HG03060 (cell line): ENCODE measurements around the gene UCP2.

Experiments
- ATAC-seq: cut with Tn5 transposase; IDR thresholded peaks from one replicate; pipeline ENCODE4 v1.9.1; 2021; ENCODE audit warnings: low read depth, moderate number of reproducible peaks; ENCODE audit not compliant: unreplicated experiment

The UCP2 gene

DNA sequence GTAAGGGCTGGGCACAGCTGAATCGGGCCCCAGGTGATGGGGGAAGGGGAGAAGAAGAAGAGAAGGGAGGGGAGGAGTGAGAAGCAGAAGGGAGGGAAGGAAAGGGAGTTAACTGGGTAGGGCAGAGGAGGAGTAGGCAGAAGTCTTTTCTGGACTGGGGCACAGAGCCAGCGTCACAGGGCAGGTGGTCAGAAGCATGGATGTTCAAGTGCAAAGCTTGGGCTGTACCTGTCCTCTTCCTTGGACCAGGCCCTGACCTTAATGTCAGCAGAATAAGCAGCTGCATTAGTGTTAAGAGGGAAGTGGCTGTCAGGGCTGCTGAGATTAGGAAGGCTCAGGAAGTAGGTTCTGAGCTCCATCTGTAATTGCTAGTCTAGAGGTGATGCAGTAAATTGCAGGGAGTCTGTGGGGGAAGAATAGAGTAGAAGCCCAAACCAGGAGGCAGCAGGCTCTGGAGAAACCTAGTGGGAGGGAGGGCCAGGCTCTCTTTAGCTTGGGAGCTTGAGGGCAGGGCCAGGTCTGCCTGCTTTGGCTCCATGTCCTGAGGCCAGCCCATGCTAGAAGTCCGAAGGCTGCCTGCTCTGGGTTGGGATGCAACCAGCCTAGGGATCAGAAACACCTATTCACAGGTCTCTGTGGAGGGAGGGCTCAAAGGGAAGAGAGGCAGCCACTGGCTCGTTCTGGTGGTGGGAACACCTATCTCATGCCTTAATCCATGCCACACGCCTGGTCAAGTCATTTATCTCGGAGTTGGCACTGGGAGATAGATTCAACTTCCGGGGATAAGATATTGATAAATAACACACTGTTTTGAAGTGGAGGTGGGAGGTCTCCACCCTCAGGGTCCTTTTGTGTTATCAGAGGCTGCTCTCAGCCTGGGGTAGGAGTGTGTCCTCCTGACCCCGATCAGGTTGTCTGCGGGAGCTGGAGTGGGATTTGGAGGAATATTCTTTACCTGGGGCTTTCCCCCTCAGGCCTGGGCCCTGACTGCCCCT is 28.0 kb upstream of the UCP2 start:
- no peak for ATAC-seq

DNA sequence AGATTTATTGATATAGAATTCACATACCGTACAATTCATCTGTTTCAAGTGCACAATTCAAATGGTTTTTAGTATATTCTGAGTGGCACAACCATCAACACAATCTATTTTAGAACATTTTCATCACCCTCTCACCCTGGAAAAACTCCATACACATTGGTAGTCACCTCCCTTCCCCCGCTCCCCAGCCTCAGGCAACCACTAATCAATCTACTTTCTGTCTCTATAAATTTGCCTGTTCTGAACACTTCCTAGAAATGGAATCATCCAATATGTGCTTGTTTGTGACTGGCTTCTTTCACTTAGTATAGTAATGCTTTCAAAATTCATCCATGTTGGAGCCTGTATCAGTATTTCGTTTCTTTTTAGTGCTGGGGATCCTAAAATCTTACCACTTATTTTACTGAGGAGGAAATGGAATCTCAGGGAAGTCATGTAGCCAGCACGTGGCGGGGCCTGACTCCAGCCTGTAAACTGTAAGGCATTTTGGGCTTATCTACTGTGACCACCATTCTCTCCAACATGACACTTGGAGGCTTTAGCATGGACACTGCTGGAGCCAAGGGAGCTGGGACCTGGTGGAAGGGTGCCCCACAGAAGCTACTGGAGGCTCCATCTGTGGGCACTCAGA is 27.1 kb upstream of the UCP2 start:
- no peak for ATAC-seq

DNA sequence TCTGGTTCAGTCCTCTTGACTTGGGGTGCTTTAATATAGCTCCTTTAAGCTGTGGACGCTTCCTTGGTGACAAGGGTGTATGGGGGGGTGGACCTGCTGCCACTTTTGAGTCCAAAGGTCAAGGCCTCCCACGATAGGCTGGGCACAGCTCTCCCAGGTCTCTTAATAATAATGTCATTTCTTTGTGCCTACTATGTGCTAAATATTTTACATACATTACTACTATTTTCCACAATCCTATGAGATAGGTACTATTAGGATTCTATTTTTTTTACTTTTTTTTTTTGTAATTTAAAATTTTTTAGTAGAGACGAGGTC is 26.5 kb upstream of the UCP2 start:
- ATAC-seq: no peak

DNA sequence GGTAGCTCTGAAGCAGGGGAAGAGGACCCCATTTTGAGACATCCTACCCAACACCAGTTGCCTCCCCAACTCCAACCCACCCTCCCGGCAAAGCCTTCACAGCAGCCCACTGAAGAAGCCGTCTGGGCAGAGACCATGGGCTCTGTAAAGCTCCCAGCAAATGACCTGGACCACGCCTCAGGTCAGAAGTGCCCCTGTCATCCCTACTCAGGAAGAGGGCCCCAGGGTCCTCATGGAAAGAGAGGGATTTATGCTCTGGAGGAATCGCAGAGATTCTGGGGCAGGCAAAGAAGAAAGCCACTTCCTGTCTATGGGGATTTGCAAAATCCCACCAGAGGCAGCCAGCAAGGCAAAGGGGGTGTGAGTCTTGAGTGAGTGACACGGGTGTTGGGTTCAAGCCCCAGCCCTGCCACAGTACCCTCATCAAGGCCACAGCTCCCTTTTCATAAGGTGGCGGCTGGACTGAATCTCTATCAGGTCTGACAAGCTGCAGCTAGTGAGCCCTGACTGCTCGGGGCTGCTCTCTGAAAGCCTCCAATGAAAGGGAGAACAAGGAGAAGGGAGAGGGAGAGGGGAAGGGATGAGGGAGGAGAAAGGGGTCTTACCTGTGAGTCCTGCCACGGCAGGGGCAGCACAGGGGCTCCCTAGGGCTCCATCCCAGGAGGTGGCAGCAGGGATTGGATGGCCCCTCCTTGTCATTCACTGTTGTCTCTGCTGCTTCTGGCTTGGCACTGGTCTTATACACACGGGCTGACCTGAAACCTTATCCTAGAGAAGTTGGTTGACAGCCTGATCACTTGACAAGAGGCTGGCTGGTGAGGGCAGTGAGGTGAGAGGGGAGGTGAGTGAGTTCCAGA is 26.0 kb upstream of the UCP2 start, which contains the start of gene UCP3:
Gene UCP3 (minus strand): TSS at position 713 of the 857 bp plus-strand sequence. CDS start 2,043 bp downstream, outside the sequence.
- no peak for ATAC-seq

DNA sequence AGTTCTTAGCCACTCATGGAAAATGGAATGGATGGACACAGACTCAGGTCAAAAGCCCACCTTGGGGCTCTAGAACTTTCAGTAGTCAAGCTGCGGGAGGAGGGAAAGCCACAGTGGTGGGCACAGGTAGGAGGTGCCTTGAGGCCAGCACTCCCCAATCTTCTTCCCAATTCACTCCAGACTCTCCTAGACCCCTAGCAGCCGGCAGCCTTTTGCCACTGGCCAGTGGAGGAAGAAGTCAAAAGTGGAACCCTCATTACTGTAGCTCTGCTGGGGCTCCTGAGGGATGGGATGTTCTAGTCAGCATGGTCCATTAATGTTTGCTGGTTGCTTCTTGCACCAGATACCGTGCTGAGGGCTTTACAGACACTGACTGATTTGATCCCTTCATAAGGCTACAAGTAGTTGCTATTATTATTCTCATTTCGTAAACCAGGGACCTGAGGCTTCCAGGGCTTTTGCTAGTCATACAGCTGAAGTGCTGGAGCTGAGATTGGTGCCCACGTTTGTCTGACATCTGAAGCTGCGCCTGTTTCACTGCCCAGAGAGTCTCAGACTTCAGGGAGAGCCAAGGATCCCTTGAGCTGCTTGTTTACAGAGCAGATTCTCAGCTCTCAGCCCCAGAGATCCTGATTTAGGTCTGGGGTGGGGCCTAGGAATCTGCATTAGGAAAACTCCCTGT is 25.2 kb upstream of the UCP2 start:
- no peak for ATAC-seq

DNA sequence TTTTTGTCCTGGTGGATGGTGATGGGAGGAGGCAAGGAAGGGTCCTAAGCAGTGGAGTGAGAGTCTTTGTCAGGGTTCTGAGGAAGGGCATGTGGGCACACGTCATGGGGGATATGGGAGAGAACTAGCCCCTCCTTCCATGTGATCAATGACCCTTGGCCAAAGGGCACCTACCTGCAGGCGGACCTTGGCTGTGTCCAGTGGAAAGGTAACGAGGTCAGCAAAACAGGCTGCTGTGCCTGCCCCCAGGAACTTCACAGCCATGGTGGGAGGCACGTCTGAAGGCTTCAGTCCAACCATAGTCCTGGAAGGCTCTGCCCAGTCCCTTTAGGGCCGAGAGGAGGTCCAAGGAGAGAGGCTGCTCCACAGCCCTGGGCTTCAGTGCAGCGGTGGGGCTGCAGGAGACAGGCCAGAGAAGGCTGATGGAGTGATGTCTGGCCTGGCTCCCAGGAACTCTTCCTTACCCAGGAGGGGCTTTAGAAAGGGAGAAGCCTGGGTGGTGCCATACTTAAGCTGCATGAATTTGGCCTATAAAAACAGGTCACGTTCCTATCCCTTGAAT is 24.2 kb upstream of the UCP2 start:
- no peak for ATAC-seq

DNA sequence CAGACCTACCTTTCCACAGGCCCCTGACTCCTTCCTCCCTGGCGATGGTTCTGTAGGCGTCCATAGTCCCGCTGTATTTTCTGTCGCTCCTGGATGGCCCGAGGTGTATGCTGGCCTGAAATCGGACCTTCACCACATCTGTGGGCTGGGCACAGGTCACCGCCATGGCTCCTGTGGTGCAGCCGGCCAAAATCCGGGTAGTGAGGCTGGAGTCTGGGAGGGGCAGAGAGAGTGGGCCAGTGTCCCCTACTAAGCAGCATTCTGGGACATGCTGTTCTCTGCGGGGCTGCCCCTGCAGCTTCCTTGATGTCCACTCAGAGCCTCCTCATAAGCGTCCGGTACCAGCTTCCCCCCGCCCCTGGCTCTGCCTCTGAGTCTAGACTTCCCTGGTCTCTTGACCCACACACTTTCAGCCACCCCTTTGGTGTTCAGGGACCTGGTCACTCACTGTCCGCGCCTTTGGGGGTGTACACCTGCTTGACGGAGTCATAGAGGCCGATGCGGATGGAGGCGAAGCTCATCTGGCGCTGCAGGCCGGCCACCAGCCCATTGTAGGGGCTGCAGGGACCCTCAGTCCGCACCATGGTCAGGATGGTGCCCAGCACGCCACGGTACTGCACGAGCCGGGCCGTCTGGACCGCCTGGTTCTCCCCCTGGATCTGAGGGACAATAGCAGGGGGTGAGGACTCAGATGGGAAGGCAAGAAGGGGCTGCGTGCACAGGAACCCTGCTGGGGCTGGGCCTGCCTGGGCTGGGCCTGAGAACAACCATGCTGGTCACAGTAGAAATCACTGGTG is 23.3 kb upstream of the UCP2 start:
- ATAC-seq: no peak

DNA sequence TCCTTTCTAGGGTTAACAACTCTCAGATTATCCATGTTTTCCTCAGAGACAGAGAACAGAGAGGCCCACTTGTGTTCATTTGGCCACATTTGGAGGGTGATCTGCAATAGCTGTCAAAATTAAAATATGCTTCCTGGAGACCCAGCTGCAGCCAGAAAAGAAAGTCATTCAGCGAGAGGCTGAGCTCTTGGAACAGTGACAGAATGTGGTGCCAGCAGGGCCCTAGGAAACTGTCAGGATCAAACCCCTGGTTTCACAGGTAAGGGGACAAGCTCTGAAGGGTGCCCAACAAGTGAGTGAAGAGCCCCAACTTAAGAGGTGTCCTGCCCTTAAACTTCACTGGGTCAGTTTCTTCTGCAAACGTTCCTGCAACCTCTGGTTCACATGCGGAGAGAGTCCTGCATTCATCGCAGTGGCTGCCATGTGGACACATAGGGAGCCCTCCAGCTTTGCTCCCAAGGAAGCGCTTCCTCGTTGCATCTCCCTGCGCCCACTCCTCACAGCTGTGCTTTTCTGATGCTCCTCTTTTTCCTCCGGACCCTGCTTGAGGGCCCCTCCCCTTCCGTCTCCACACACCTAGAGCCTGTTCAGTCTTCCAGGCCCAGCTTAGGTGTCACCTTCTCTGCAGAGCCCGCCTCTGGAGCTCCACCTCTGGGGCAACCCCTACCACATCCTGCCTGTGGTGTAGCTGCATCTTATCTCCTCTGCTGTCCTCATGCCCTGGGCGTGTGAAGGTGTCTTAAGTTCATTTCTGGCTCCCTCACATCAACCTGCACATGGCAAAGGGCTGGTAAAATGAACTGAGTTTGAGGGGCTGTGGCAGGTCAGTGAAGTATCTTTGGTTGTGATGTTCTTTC is 22.3 kb upstream of the UCP2 start:
- ATAC-seq: no peak

DNA sequence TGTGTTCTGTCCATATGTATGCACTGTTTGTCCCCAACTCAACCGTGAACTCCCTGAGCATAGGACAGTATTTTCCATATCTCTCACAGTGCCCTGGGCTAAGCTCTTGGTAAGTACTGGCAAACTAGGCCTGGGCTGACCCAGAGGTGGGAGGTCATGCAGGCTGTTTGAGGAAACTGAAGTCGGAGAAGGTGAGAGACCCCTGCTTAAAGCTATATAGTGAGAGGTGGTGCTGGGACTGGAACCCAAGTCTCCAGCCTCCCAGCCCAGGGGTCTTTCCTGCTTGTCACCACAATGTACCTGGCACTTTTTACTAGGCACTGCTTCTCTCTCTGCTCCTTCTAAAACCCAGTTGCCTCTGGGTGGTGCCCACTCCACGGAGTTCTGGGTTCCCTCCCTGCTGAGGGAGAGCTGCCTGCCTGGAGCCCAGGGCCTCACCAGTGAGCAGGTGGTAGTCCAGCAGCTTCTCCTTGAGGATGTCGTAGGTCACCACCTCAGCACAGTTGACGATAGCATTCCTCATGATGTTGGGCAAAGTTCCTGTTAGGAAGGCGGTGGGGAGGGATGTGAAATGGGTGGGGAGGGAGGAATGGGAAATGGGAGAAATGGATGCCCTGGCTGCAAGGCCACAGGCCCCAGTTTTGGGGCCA is 21.5 kb upstream of the UCP2 start:
- no peak for ATAC-seq

DNA sequence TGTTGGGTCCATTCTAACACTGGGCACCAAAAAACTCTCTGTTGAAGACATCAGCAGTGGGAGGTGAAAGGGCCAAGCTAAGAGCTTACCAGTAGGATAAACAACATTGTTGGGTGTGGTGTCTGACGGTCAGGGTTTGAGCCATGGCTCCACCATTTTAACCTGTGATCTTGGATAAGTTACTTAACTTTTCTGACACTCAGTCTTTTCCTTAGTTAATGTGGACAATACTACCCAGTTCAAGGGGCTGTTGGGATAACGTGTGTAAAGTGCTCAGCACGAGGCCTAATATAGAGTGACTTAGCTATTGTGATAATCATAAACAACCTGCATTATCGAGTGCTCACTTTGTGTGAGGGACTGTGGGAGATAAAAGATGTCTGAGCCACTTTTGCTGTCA is 20.2 kb upstream of the UCP2 start:
- no peak for ATAC-seq

DNA sequence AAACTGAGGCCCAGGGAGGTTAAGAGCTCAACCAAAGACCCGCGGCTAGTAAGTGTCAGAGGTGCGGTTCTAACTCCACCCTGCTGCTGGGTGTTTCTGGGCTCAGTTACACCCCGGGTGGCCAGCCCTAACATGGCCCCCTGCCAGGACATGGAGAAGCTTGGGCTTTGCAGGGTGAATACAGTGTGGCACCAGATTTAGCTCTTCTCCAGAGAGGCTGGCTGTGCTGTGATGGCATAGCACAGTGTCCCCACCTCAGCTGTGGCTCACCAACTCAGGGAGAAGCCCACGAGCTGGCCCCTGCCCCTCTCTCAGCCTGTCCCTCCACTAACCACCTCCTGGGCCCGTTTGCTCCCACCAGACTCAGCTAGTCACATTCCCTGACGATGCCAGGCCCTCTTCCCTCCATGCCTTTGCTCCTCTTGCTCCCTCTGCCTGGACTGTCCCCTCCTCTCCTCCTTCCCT is 19.2 kb upstream of the UCP2 start:
- ATAC-seq: no peak

DNA sequence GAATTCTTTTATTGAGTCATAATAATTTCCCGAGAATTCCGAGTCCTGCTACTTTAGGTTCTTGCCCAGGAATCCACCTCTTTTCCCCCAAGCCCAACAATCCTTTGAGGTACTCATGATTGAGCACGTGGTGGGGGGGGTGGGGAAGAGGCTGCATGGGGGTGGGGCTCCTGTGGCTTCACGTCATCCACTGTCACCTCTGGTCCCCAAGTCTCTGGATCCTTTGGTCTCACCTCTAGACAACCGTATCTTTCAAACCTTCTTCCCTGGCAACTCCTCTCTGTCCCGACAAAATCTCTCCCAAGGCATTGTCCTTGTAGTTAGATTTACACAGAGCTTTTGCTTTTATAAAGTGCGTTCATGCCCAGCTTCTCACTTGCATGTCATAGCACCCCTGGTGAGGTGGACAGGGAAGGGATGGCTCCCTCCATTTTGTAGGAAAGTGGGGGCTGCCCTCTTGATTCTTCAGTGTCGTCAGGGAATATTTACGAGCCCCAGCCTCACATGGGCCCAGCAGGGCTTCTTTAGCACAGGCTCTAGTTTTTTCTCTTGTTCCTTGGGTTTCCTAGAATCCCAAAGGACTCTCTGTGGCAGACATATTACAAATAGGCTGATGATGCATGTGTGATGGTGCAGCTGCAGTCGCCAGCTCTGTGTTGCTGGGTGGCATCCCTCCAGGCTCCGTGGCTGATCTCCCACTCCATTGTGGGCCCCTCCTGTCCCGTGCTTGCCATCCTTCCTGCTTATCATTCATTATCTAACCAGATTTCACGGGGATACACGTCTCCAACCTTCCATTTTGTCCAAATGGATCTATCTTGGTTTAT is 17.9 kb upstream of the UCP2 start:
- ATAC-seq: no peak

DNA sequence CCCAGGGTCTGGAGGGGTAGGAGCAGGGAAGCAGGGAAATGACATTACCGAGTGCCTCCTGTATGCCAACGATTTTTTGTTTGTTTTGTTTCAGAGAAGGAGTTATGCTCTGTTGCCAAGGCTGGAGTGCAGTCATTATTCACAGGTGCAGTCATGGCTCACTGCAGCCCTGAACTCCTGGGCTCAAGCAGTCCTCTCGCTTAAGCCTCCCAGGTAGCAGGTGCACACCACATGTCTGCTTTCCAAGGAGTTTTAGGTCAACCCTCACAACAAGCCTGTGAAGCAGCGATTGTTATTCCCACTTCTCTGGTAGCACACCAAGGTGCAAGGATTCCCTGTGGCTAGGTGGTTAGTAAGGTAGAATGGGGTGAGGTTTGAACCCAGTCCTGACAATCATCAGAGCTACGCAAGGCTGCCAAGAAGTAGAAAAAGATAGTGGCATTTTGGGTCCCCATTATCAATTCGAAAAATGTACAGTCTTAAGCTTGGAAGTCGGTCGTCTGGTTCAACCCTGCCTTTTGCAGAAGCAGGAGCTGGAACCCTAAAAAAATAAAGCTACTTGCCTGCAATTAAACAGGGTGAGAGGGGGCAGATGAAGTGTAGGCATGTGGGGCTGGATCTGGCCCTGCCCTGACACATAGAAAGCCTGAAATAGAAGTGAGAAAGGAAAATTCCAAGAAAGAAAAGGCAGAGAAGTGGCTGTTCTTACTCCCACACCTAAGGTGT is 17.1 kb upstream of the UCP2 start:
- no peak for ATAC-seq

DNA sequence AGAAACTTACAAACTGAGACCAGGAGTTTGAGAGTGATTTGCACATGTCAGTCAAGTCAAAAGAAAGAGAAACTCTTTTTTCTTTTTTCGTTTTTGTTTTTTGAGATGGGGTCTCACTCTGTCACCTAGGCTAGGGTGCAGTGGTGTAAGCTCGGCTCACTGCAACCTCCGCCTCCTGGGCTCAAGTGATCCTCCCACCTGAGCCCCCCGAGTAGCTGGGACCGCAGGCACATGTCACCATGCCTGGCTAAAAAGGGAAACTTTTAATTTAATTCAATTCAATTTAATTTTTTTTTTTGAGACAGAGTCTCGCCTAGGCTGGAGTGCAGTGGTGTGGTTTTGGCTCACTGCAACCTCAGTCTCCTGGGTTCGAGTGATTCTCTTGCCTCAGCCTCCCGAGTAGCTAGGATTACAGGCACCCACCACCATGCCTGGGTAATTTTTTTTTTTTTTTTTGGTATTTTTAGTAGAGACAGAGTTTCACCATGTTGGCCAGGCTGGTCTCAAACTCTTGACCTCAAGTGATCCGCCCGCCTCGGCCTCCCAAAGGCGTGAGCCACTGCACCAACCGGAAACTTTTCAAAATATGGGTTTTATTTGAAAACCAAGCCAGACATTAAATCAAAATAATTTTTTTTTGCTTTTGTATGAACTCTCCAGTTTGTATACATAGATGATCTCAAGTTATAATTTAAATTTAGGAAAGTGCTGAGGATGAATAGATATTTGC is 16.4 kb upstream of the UCP2 start:
- no peak for ATAC-seq

DNA sequence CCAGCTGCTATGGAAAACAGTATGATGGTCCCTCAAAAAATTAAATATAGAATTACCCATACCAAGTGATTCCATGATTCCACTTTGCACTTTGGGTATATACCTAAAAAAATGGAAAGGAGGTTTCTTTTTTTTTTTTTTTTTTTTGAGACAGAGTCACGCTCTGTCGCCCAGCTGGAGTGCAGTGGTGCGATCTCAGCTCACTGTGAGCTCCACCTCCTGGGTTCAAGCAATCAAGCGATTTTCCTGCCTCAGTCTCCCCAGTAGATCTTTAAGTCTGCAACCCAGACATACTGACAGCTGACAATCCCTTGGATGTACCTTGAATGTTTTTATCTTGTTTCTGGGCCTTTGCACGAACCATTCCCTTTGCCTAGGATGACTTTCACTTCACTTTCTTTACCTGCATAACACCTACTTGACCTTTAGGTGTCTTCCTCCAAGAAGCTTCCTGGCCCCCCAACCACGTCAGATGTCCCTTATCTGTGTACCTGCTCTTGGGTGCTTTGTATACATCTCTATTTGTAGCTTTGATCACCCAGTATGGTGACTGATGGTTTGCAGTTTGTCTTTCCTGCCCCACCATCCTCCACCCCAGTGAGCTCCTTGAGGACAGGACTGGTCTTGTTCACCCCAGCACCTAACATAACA is 14.6 kb upstream of the UCP2 start:
- no peak for ATAC-seq
